Retinal pigment epithelial cell (primary cell): ENCODE measurements around the gene LOC101059915.
A peak's percentile ranks its signal among the peaks of the same experiment; 100 is the strongest.
"Not testable (repeated sequence)": the region's sequence is repeated elsewhere in the genome, so short reads cannot be mapped to it uniquely, and the experiment has no call there.

Source experiments
- DNase-seq: peaks from one replicate; pipeline ENCODE4 v3.0.0-alpha.2; 2010; ENCODE audit warnings: low read depth
- H3K4me3 ChIP-seq: 2 replicates; pipeline ENCODE4 v1.5.1; 2011; ENCODE audit warnings: mild to moderate bottlenecking, low read length, control low read depth, moderate library complexity
- CTCF ChIP-seq: conservative IDR thresholded peaks from 2 replicates; pipeline ENCODE4 v1.5.1; 2011; ENCODE audit warnings: low read depth, low read length, control low read depth, inconsistent platforms

The LOC101059915 gene

GRCh38 chrX:71666240-71667223 is 814 bp upstream of the LOC101059915 start:
- no peak for DNase-seq
- H3K4me3 ChIP-seq, result no peak overlapping the region
- TF ChIP-seq CTCF, result no peak

- TF ChIP-seq CTCF, result no peak
- DNase-seq, result no peak
- no peak overlapping the region for H3K4me3 ChIP-seq
Observed at GRCh38 chrX:71668248-71668595, 876 bp downstream of the LOC101059915 start.

GRCh38 chrX:71669492-71669891 is 2.1 kb downstream of the LOC101059915 start:
- no peak for TF ChIP-seq CTCF
- H3K4me3 ChIP-seq, result no peak overlapping the region
- no peak for DNase-seq

GRCh38 chrX:71669947-71670346 is 2.6 kb downstream of the LOC101059915 start:
- peak; percentile 45 for TF ChIP-seq CTCF
- H3K4me3 ChIP-seq, DNase-seq: not testable (repeated sequence)

GRCh38 chrX:71671043-71671780 is 3.9 kb downstream of the LOC101059915 start:
- no peak overlapping the region for H3K4me3 ChIP-seq
- no peak for DNase-seq
- TF ChIP-seq CTCF, result no peak

GRCh38 chrX:71671938-71672337 is 4.6 kb downstream of the LOC101059915 start:
- TF ChIP-seq CTCF, result no peak
- no peak for DNase-seq
- no peak overlapping the region for H3K4me3 ChIP-seq

- DNase-seq, H3K4me3 ChIP-seq: not testable (repeated sequence)
Observed at GRCh38 chrX:71675636-71676035, 8.3 kb downstream of the LOC101059915 start.

GRCh38 chrX:71676068-71676795 is 8.9 kb downstream of the LOC101059915 start:
- not testable (repeated sequence) for H3K4me3 ChIP-seq, DNase-seq

GRCh38 chrX:71677195-71677594 is 9.8 kb downstream of the LOC101059915 start:
- not testable (repeated sequence) for H3K4me3 ChIP-seq, DNase-seq
